Measurements from ENCODE around the gene RBM33. TPM values are rescaled to one million over a fixed set of nuclear protein-coding genes. Genes with fewer than 3 reads are reported as not detected.

RBM33 gene
- total RNA-seq, 1 donor from 2014 or later = 62.8 TPM

DNA sequence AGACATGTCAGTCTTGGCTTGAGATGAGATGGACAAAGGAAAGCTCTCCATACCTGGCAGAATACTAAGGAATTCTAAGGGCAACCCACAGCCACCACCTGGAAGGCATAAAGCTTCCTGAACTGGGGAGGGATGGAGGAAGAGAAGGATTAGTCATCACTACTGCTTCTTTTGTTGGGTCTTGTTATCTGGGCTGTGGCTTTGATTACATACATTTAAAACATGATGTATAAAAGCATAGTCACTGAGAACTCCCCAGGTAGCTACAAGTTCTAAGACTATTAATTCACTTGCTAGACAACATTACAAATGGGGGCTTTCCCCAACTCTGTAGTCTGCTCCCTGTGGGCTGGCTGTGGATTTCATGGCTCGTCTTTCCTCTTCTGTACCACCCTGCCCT lies 58.2 kb downstream of the RBM33 start:
- H3K9me3 ChIP-seq = no peaks in the 10 kb centered on the region
- ATAC-seq = no peak
- H3K4me3 ChIP-seq = no peak overlapping the region
- H3K36me3 ChIP-seq = peaks cover 72% of the 10 kb centered on the region
- no peaks in the 10 kb centered on the region for H3K27me3 ChIP-seq
- H3K27ac ChIP-seq = no peak overlapping the region
- H3K4me1 ChIP-seq = peaks cover 6% of the 10 kb centered on the region
- intact Hi-C loops (cut with DNase I) = no loop called here
- TF ChIP-seq CTCF (IDR thresholded peaks at IDR 0.05) = no peak
- DNase-seq = no peak

DNA sequence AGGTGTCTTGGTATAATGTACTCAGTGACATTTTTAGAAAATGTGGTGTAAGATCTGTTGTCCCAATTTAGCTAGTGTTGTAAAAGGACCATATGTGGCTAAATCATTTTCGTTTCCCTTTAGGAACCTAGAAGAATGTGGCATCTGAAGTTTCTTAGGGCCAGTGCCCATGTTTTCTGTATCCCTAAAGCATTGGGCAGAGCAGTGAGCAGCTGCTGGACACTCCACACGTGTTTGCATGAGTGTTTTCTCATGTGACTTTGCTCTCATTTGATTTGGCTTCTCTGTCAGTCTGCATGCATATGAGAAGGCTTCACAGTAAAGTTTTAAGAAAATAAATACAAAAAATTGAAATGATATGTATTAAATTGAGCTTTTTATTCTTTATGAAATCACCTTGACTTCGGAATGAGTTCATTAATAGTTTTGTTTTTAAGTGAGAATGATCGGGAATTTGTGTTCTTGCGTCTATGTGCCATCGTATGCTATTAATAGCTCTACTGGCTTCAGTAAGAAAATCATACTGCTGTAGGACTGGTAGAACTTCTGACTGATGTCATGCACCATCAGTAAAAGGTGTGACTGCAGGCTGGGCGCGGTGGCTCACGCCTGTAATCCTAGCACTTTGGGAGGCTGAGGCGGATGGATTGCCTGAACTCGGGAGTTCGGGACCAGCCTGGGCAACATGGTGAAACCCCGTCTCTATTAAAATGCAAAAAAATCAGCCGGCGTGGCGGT lies 61.3 kb downstream of the RBM33 start:
- no peak overlapping the region for H3K27ac ChIP-seq
- H3K4me1 ChIP-seq = no peaks in the 10 kb centered on the region
- no peaks in the 10 kb centered on the region for H3K27me3 ChIP-seq
- no peak overlapping the region for H3K4me3 ChIP-seq
- no peaks in the 10 kb centered on the region for H3K9me3 ChIP-seq
- peaks cover 94% of the 10 kb centered on the region for H3K36me3 ChIP-seq
- intact Hi-C loops (cut with DNase I) = no loop called here
- DNase-seq (no peak), ATAC-seq (no peak)
- TF ChIP-seq CTCF (IDR thresholded peaks at IDR 0.05) = no peak

- no peak for TF ChIP-seq CTCF (IDR thresholded peaks at IDR 0.05)
- no peak for DNase-seq
- Histone ChIP-seq H3K4me3 (no peak overlapping the region), H3K9me3 (no peaks in the 10 kb centered on the region), H3K36me3 (peaks cover 94% of the 10 kb centered on the region), H3K27ac (no peak overlapping the region), H3K27me3 (no peaks in the 10 kb centered on the region), H3K4me1 (no peaks in the 10 kb centered on the region)
- ATAC-seq = no peak
- intact Hi-C loops (cut with DNase I) = no loop called here
Measured at GRCh38 chr7:155706376-155706775, 61.9 kb downstream of the RBM33 start.

- intact Hi-C loops (cut with DNase I) = no loop called here
- Histone ChIP-seq H3K9me3 (no peaks in the 10 kb centered on the region), H3K4me1 (no peaks in the 10 kb centered on the region), H3K27ac (no peak overlapping the region), H3K36me3 (peaks cover 88% of the 10 kb centered on the region), H3K4me3 (no peak overlapping the region), H3K27me3 (no peaks in the 10 kb centered on the region)
- DNase-seq = no peak
- no peak for ATAC-seq
- TF ChIP-seq CTCF (IDR thresholded peaks at IDR 0.05) = no peak
Measured at GRCh38 chr7:155709453-155709852, 65.0 kb downstream of the RBM33 start.

- no peak overlapping the region for H3K4me3 ChIP-seq
- DNase-seq = no peak
- TF ChIP-seq CTCF (IDR thresholded peaks at IDR 0.05) = no peak
- H3K9me3 ChIP-seq = no peaks in the 10 kb centered on the region
- ATAC-seq = no peak
- intact Hi-C loops (cut with DNase I) = no loop called here
- peaks cover 88% of the 10 kb centered on the region for H3K36me3 ChIP-seq
- H3K4me1 ChIP-seq = no peaks in the 10 kb centered on the region
- no peak overlapping the region for H3K27ac ChIP-seq
- H3K27me3 ChIP-seq = no peaks in the 10 kb centered on the region
Measured at GRCh38 chr7:155710031-155710430, 65.6 kb downstream of the RBM33 start.

GRCh38 chr7:155710530-155710929 lies 66.1 kb downstream of the RBM33 start:
- no peaks in the 10 kb centered on the region for H3K27me3 ChIP-seq
- intact Hi-C loops (cut with DNase I) = no loop called here
- no peaks in the 10 kb centered on the region for H3K9me3 ChIP-seq
- no peak for TF ChIP-seq CTCF (IDR thresholded peaks at IDR 0.05)
- no peak overlapping the region for H3K4me3 ChIP-seq
- H3K27ac ChIP-seq = no peak overlapping the region
- peaks cover 88% of the 10 kb centered on the region for H3K36me3 ChIP-seq
- ATAC-seq (no peak), DNase-seq (no peak)
- no peaks in the 10 kb centered on the region for H3K4me1 ChIP-seq
